Suppressor macrophage treated with lipopolysaccharide for 4 hours (primary cell): ENCODE results near the gene ARHGAP15.
A peak's percentile ranks its signal among the peaks of the same experiment; 100 is the strongest.

Experiments used
- DNase-seq: peaks from one replicate; pipeline ENCODE4 v3.0.0-alpha.2; 2020

The ARHGAP15 gene

DNA sequence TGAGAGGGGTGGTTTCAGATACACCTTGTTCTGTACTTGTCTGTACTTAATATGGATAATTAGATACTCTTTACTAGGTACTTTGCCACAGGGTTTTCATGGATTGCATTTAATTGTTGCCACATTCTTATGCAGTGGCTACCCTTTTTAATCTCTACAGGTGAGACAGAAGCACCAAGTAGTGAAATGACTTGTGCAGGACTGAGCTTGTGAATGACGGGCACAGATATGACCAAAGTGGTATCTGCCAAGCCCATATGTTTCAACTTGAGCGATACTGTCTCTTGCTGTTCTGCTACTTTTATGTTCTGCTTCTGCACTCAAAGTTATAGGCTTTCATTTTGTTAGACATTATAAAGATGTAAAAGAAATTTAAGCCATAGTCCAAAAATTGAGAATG is 288.2 kb downstream of the ARHGAP15 start:
- DNase-seq, result no peak

GRCh38 chr2:143420313-143420712 is 291.1 kb downstream of the ARHGAP15 start:
- no peak for DNase-seq

GRCh38 chr2:143422681-143423080 is 293.5 kb downstream of the ARHGAP15 start:
- DNase-seq, result peak; percentile 11

DNA sequence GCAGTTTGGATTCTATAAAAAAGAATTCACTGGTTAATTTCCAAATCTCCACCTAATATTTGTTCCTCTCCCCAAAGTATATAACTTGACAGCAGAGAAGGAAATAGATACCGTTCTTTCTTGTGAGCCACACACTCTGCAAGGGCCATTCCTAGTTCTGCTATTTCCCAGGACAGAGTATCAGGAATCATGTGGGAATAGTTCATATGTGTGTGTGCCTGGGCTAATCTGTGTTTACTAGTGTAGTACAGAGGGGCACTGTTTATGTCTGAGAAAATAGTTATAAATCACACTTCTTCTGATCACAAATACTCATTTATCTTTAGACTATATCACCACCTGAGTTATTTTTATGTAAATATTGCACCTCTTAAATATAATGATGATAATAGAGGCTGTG is 296.7 kb downstream of the ARHGAP15 start:
- no peak for DNase-seq

- DNase-seq, result no peak
These were observed 297.1 kb downstream of the ARHGAP15 start for GRCh38 chr2:143426296-143426695.

DNA sequence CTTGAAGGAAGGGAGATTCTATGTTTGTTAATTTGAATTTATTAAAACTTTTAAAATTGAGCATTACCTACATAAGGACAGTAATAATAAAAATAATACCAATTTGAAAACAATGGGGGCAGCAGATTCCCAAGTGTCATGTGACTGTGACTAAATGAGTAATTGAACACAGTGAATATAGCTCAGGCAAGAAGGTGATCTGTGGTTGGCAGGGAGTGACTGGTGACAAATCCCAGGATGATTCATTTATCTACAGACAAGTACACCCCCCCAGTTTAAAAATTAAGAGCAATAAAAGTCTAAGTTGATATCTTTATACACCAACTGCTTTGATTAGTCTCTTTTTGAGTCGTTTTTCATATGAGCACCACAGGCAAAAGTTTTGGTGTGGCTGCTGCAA is 299.5 kb downstream of the ARHGAP15 start:
- DNase-seq, result no peak

DNA sequence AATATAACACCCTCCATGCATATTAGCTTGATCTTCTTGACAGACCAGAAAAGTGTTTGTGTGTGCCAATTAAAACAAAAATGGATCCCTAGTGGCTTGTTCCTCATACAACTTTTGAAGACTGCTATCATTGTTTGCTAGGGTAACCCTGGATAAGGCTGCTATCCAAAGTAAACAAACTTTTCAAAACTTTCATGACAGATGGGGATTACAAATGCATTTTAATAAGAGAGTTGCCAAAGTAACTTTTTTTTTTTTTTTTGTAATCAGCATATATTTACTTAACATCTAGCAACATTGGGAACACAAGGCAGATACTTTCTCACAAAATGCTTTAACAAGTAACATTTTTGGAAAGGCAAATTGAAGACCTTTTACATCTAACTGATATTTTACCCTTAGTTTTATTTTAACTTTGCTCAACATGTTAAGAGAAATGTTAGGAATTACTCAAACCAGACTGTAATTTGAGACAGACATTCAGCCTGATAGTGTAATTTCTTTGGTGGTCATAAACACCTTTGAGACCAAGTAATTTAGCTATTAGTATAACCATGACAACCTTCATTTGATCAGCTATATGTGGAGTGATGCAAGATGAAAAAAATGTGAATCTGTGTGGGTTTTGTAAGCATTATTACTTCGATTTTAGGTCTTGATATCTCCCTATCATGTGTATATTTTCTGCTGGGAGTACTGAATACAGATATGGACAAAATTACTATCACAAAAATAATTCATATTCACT is 300.9 kb downstream of the ARHGAP15 start:
- DNase-seq, result no peak

GRCh38 chr2:143431316-143431715 is 302.1 kb downstream of the ARHGAP15 start:
- no peak for DNase-seq

DNA sequence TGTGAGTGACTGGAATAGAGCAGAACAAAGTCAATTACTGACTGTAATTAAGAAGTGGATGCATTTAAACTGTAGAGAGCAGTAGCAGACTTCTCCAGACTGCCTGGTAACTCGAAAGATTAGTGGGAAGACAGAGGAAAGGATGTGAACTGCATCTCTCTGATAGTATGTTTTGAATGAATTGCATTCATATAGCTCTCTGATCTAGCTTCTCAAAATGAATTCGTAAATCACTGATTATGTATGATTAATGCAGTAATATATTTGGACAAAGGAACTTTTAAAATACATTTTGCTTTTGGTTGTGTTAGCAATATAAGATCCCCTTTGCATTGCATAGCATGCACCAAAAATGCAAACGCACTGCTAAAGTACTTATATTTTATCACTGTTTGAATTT is 304.0 kb downstream of the ARHGAP15 start:
- DNase-seq, result no peak

GRCh38 chr2:143433840-143434239 is 304.6 kb downstream of the ARHGAP15 start:
- no peak for DNase-seq

DNA sequence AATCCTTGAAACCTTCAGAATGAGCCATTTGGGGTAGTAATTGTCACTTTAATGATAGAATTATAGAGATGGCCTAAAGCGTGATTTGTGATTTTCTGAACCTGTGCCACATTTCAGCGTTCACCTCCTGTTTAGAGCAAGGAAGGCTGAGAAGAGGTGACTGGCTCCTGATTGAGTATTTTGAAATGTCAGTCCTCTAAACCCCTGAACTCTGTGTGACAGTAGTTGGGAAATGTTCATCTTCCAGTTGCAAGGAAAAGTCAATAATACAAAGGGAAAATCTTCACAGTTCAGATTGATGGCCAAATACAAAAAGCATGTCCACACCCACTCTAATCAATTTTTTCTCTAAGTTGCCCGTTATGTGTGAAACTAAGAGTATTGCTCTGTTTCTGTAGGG is 305.2 kb downstream of the ARHGAP15 start:
- no peak for DNase-seq

- no peak for DNase-seq
These were observed 305.9 kb downstream of the ARHGAP15 start for GRCh38 chr2:143435131-143435530.

DNA sequence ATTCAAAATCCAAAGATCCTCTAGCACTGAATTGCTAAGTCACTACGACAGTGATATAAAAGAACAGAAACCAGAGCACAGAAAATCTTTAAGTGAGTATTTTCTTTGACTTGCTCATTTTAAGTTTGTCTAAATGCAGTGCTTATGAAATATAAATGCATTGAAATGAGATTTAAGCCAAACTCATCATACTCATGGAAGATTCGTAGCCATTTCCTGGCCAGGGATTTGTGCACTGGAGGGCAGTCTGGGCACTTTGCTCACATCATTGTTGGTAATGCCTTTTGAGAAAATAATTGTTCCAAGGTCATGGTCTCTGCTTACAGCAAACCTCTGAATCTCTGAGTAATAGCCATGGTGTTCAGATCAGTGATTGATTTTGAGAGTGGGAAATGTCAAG is 307.7 kb downstream of the ARHGAP15 start:
- DNase-seq, result no peak

DNA sequence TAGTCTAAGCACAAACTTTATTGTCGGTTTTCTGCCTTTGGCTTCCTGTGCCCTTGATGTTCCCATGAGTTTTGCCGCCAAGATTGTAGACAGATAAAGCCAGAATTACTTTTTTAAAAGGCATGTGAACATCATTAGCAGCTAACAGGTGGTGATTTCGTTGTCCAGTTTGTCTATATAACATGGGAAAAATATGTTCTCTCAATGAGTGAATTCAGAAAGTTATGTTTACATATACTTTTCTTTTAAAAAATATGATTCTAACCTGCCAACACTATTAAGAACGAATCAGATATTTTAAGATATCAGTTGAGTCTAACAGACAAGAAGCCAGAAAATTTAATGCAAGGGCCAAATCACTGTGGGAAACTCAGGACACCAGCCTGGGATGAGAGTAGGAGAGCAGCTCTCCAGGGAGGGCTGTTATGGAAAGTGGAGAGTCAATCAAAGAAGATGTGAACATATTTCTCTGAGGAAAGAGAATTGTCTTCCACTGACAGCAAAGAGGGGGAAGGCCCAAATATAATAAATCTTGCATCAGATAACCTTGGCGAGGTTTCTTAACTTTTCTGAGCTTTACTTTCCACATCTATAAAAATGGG is 311.3 kb downstream of the ARHGAP15 start:
- DNase-seq, result no peak

DNA sequence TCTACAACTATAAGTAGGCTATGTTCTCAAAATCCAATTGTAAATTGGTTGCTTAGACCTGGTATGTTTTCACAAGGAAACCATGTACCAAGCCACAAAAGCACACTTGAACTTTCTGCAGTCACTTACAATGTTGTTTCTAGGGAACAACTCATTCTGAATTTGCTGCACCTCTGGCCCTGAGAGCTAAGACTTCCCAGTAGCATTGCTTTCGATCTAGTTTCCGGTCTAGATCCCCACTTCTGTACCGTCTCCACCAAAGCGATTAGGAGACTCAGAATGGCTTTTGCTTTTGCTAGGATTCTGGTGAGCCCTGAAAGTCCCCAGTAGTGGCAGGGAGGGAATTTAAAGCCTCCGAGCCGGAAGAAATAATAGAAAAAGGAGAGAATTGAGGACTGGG is 313.0 kb downstream of the ARHGAP15 start:
- no peak for DNase-seq

DNA sequence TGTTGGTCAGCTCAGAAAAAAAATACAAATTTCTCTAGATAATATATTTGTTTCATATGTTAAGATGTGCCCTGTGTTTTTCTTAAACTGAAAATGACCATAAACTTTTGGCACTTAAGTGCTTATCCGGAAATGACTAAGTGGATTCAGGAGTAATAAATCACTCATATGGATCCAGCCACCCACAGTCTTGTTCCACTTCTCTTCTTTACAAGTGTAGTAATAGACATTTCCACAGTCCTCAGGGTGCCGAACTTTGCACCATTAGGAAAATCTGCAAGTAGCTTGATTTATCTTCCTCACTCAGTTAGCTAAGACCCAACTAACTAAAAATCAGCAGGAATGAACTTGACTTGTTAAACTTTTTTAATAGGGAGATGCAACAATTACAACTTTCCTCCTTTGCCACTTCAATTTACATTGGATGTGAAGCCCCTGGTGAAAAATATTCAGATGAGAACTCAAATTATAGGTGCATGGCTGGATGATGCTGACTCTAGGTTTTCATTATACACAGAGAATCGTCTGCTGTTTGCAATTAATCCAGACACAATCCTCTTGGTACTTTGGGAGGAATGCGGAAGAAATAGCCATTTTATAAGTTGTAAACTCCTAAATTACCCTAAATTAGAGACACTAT is 322.5 kb downstream of the ARHGAP15 start:
- DNase-seq, result peak; percentile 80

DNA sequence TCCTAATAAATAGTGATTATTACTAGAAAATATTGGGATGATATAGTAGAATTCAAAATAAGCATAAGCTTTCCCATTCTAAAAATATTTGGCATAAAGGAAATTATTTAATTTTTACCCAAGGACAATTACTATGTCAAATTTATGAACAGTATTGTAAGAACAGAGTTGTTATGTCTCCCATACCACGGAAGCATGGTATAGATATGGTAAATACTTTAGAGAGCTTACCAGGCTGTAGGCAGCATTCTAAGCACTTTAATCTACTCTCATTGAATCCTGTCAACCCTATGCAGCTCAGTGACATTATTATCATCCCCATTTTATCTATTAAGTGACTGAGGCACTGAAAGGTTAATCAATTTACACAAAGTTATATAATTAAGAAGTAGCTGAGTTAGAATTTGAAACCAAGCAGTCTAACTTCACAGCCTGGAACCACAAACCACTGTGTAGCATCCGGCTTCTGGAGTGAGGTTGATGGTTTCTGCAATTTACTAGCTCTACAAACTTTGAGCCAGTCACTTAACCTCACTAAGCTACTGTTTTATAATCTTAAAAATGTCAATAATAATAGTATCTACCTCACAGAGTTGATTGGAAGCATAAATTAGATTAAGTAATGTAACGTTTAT is 323.7 kb downstream of the ARHGAP15 start:
- no peak for DNase-seq

- no peak for DNase-seq
These were observed 324.8 kb downstream of the ARHGAP15 start for GRCh38 chr2:143453981-143454511.

DNA sequence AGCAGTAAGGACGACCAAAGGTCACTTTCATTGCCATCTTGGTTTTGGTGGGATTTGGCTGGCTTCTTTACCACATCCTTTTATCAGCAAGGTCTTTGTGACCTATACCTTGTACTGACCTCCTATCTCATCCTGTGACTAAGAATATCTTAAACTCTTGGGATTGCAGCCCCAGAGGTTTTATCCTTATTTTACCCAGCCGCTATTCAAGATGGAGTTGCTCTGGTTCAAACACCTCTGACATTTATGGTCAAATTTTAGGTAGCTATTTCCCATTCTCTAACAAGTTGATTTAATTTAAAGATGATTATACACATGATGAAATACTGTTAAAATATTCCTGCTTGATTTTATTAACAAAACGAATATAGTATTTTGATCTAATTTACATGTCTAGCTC is 326.1 kb downstream of the ARHGAP15 start:
- DNase-seq, result no peak

DNA sequence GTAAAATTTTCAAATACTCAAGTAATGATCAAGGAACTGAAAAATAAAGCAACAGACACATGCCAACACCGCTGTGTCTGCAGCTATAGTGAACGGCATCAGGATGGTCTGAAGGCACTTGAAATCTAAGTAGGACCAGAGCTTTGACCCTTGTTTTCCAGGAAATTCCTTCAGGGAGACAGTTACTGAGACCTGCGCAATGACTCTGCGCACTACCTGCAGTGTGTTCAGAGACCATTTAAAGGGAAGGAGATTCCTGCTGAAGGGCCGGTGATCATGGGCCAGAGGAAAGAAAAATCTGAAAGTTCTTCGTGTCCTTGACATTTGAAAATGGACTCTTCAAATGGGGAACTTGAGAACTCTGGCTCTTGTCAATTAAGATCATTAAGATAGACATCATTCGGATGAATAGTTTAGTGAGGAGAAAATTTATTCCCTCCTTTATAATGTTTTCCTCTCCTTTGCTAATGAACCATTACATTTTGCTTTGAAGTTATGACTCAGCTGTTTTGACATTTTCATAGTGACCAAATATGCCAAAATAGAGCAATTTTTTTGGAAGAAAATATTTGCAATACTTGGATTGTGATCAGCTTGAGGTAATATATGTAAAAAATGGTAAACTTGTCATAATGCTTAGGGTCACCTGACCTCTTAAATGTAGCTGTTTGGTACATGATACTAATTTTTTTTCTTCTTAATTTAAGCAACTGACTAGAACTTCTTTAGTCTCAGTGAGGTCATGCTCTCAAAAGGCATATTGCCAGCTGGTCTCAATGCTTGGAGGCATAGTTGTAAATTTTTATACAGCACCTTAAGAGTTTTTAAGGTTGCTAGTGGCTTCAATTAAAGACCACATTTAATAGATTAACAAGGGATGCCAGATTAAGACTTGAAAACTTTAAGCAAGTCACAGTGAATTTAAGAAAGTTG is 329.3 kb downstream of the ARHGAP15 start:
- DNase-seq, result peak; percentile 3

DNA sequence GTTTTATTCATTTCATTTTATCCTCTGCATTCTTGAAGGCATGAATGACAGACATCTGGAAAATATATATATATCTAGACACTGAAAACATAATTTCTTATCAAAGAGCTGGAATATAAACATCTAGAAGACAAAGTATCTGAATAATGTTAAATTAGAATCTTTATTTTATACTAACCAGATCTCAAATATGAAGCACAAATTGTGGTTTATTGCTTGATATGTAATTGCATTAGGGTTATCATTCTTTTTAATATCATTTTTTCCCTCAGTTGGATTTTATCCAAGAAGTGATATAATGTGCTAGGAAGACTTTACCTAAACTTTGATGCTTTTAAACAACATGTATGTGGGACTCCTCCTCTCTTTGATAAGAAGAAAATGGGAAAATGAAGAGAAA is 331.2 kb downstream of the ARHGAP15 start:
- no peak for DNase-seq

DNA sequence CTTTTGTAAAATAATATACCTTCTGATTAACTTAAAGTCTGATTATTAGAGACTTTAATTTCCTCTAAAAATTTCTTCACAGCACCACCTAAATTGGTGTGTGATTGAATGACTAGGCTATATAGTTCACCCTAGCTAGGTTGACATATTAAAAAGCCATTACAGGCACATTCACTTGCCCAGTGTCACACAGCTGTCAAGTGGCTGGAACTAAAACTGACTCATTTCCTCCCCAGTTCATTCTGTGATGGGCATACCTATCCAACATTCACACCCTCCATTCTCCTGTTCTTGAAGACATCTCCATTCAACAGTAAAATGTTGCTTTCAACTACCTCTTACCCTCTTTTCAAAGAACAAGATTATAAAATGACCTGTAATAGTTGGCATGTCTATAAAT is 334.5 kb downstream of the ARHGAP15 start:
- no peak for DNase-seq
